ENCODE results near the gene NSMF. TPM values are rescaled to one million over a fixed set of nuclear protein-coding genes. Genes with fewer than 3 reads are reported as not detected.

Gene NSMF
- total RNA-seq, 2 experiments from 2014 or later, result 104 to 109 TPM

DNA sequence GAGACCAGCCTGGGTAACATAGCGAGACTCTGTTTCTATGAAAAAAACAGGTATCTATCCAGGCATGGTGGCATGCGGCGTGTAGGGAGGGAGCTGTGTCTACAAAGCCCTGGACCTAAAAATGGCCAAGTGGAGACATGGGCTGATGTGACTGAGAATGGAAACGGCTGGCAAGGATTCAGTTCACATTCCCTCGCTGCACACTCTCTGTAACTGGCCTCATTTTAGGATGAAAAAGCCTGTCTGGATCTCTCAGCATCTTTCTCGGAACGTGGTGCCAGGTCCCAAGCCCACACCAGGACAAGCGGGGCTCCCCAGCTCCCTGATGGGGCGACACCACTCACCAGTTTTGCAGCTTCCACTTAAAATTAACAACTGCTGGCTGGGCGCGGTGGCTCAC is 49.6 kb downstream of the NSMF start:
- Histone ChIP-seq H3K27ac (ENCODE audit: low read depth in 1 of 2, low read length in 2 of 2) (no peak overlapping the region), H3K9me3 (ENCODE audit: control insufficient read depth in 1 of 2, insufficient read depth in 1 of 2, low read length in 2 of 2) (no peaks in the 10 kb centered on the region), H3K4me3 (ENCODE audit: low read length) (no peak overlapping the region), H3K4me1 (ENCODE audit: insufficient read depth, low read length) (peaks cover 30% of the 10 kb centered on the region), H3K27me3 (ENCODE audit: control insufficient read depth in 1 of 2, insufficient read depth in 2 of 2, low read length in 2 of 2) (peaks cover 0 to 10% of the 10 kb centered on the region in 2 experiments), H3K36me3 (ENCODE audit: insufficient read depth, low read length) (no peaks in the 10 kb centered on the region)
- no peaks in the 10 kb centered on the region for H3K9me3 Mint-ChIP-seq
- no peak for DNase-seq
- peaks cover 5% of the 10 kb centered on the region for H3K4me1 Mint-ChIP-seq (ENCODE audit: low read depth)
- H3K4me3 Mint-ChIP-seq, result no peak overlapping the region
- ChIA-PET CTCF (interaction anchor here (2.0 kb wide), 1 partner anchor 108 kb away, joined by 5 read pairs; the partner anchor contains the start of gene NRARP), POLR2A (interaction anchor here (2.1 kb wide), 1 partner anchor 13 kb away, joined by 8 read pairs; the partner anchor contains the start of genes EXD3 and NOXA1)
- intact Hi-C loops (cut with DNase I, micrococcal nuclease), result loop anchor here in 1 of 2 experiments (5.0 kb wide), 1 partner anchor 417 kb away; the partner anchor contains the start of gene PAXX
- TF ChIP-seq, protein P1, sequence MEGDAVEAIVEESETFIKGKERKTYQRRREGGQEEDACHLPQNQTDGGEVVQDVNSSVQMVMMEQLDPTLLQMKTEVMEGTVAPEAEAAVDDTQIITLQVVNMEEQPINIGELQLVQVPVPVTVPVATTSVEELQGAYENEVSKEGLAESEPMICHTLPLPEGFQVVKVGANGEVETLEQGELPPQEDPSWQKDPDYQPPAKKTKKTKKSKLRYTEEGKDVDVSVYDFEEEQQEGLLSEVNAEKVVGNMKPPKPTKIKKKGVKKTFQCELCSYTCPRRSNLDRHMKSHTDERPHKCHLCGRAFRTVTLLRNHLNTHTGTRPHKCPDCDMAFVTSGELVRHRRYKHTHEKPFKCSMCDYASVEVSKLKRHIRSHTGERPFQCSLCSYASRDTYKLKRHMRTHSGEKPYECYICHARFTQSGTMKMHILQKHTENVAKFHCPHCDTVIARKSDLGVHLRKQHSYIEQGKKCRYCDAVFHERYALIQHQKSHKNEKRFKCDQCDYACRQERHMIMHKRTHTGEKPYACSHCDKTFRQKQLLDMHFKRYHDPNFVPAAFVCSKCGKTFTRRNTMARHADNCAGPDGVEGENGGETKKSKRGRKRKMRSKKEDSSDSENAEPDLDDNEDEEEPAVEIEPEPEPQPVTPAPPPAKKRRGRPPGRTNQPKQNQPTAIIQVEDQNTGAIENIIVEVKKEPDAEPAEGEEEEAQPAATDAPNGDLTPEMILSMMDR (IDR thresholded peaks at IDR 0.05), result no peak
- H3K27ac Mint-ChIP-seq, result no peak overlapping the region
- peaks cover 5% of the 10 kb centered on the region for H3K27me3 Mint-ChIP-seq
- ATAC-seq (ENCODE audit: poor library complexity), result no peak
- no peaks in the 10 kb centered on the region for H3K36me3 Mint-ChIP-seq (ENCODE audit: low read depth)

DNA sequence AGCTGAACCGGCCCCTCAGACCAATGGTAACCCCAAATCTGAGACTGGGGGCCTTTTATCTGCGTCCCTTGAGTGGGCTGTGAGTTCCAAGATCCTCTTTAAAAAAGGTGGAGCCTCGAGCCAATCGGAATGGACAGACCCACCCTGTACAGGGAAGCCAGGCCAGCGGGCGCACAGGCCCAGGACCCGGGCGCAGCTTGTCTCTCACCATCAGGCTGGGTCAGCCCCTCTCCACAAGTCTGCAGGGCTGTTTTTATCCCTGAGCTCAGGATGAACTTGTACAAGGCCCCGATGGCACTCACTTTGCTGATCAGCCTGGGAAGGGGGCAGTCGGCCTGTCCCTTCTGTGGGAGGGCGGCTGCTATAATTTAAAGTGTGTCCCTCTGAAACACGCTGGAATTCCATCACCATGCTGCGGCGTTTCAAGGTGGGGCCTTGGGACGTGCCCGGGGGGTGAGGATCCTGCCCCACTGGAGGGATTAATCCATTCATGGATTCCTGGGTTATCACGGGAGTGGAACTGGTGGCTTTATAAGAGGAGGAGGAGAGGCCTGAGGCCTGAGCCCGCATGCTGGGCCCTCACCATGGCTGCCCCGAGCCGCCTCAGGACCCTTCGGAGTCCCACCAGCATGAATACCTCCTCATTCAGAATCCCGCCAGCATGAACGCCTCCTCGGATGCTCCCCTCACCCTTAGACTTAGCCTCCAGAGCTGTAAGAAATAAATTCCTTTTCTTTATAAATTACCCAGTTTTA is 50.3 kb downstream of the NSMF start:
- no peaks in the 10 kb centered on the region for H3K4me1 Mint-ChIP-seq (ENCODE audit: low read depth)
- H3K36me3 Mint-ChIP-seq (ENCODE audit: low read depth), result no peaks in the 10 kb centered on the region
- Histone ChIP-seq H3K36me3 (ENCODE audit: insufficient read depth, low read length) (no peaks in the 10 kb centered on the region), H3K9me3 (ENCODE audit: control insufficient read depth in 1 of 2, insufficient read depth in 1 of 2, low read length in 2 of 2) (no peaks in the 10 kb centered on the region), H3K27ac (ENCODE audit: low read depth in 1 of 2, low read length in 2 of 2) (no peak overlapping the region), H3K4me1 (ENCODE audit: insufficient read depth, low read length) (peaks cover 30% of the 10 kb centered on the region), H3K4me3 (ENCODE audit: low read length) (no peak overlapping the region), H3K27me3 (ENCODE audit: control insufficient read depth in 1 of 2, insufficient read depth in 2 of 2, low read length in 2 of 2) (peaks cover 0 to 10% of the 10 kb centered on the region in 2 experiments)
- CTCF ChIA-PET, result interaction anchor here (1.0 to 2.0 kb wide), 2 partner anchors 14 to 107 kb away, joined by 3 to 5 read pairs; partner anchors contain the start of genes EXD3, NOXA1 and NRARP
- H3K4me3 Mint-ChIP-seq, result no peak overlapping the region
- intact Hi-C loops (cut with DNase I, micrococcal nuclease), result loop anchor here in 1 of 2 experiments (5.0 kb wide), 1 partner anchor 417 kb away; the partner anchor contains the start of gene PAXX
- ATAC-seq (ENCODE audit: poor library complexity) (no peak), DNase-seq (no peak)
- POLR2A ChIA-PET, result interaction anchor here (1.2 to 2.1 kb wide), 2 partner anchors 14 to 107 kb away, joined by 4 to 8 read pairs; partner anchors contain the start of genes EXD3, NOXA1 and NRARP
- TF ChIP-seq, protein P1 (IDR thresholded peaks at IDR 0.05), result no peak
- H3K27ac Mint-ChIP-seq, result no peak overlapping the region
- H3K9me3 Mint-ChIP-seq, result no peaks in the 10 kb centered on the region
- H3K27me3 Mint-ChIP-seq, result peaks cover 5% of the 10 kb centered on the region

DNA sequence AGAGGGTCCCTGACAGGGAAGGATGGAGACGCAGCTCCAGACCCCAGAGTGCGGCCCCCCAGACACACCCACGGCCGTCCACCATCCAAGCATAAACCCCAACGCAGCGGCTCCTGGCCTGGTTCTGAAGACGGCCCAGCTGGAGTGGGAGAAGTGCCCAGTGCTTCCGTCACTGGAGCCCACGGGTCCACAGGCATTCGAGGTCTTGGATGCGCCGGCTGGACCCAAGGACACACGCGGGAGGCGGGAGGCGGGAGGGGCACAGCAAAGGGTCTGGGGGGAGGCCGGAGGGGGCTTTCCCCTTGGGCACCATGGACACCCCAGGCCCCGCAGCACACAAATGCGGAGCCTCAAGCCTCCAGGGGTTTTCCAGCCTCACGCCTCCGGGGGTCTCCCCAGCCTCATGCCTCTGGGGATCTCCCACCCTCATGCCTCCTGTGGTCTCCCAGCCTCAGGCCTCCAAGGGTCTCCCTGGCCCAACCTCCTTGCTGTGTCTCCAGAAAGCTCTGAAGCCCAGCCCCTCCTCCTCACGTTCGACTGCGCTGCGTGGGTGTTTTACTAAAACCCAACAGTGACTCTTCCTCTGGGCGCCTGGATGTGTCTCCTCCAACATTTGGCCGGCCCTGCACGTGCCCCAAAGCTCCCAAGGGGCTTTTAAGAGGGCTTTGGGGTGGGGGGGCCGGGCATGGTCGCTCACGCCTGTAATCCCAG is 51.4 kb downstream of the NSMF start:
- Histone ChIP-seq H3K27ac (ENCODE audit: low read depth in 1 of 2, low read length in 2 of 2) (no peak overlapping the region), H3K27me3 (ENCODE audit: control insufficient read depth in 1 of 2, insufficient read depth in 2 of 2, low read length in 2 of 2) (peaks cover 0 to 10% of the 10 kb centered on the region in 2 experiments), H3K4me3 (ENCODE audit: low read length) (no peak overlapping the region), H3K4me1 (ENCODE audit: insufficient read depth, low read length) (peaks cover 30% of the 10 kb centered on the region), H3K9me3 (ENCODE audit: control insufficient read depth in 1 of 2, insufficient read depth in 1 of 2, low read length in 2 of 2) (no peaks in the 10 kb centered on the region), H3K36me3 (ENCODE audit: insufficient read depth, low read length) (no peaks in the 10 kb centered on the region)
- H3K36me3 Mint-ChIP-seq (ENCODE audit: low read depth), result no peaks in the 10 kb centered on the region
- no peak for ATAC-seq (ENCODE audit: poor library complexity)
- ChIA-PET POLR2A (interaction anchor here (1.2 kb wide), 1 partner anchor 105 kb away, joined by 4 read pairs; the partner anchor contains the start of gene NRARP), CTCF (interaction anchor here (2.0 kb wide), 1 partner anchor 106 kb away, joined by 5 read pairs; the partner anchor contains the start of gene NRARP)
- intact Hi-C loops (cut with DNase I, micrococcal nuclease), result loop anchor here (2.0 to 5.0 kb wide), 3 partner anchors 105 to 415 kb away; partner anchors contain the start of genes NRARP (in 1 of the 2) and PAXX (in 1 of the 2)
- no peaks in the 10 kb centered on the region for H3K4me1 Mint-ChIP-seq (ENCODE audit: low read depth)
- H3K9me3 Mint-ChIP-seq, result no peaks in the 10 kb centered on the region
- no peak overlapping the region for H3K27ac Mint-ChIP-seq
- H3K27me3 Mint-ChIP-seq, result peaks cover 5% of the 10 kb centered on the region
- H3K4me3 Mint-ChIP-seq, result no peak overlapping the region
- DNase-seq, result no peak
- TF ChIP-seq, protein P1 (IDR thresholded peaks at IDR 0.05), result no peak
